ENCODE data around the gene NUDT22.

The NUDT22 gene

GRCh38 chr11:64261556-64262080 is 35.5 kb downstream of the NUDT22 start:
- H3K4me3 ChIP-seq (replicated peaks in 1 of 2; ENCODE audit: low read depth in 2 of 2, low read length in 2 of 2) = no peak overlapping the region
- no peak for DNase-seq (ENCODE audit: low read depth in 2 of 2)
- TF ChIP-seq, protein P1, sequence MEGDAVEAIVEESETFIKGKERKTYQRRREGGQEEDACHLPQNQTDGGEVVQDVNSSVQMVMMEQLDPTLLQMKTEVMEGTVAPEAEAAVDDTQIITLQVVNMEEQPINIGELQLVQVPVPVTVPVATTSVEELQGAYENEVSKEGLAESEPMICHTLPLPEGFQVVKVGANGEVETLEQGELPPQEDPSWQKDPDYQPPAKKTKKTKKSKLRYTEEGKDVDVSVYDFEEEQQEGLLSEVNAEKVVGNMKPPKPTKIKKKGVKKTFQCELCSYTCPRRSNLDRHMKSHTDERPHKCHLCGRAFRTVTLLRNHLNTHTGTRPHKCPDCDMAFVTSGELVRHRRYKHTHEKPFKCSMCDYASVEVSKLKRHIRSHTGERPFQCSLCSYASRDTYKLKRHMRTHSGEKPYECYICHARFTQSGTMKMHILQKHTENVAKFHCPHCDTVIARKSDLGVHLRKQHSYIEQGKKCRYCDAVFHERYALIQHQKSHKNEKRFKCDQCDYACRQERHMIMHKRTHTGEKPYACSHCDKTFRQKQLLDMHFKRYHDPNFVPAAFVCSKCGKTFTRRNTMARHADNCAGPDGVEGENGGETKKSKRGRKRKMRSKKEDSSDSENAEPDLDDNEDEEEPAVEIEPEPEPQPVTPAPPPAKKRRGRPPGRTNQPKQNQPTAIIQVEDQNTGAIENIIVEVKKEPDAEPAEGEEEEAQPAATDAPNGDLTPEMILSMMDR (IDR thresholded peaks at IDR 0.05; ENCODE audit: low read depth, low read length) = no peak

DNA sequence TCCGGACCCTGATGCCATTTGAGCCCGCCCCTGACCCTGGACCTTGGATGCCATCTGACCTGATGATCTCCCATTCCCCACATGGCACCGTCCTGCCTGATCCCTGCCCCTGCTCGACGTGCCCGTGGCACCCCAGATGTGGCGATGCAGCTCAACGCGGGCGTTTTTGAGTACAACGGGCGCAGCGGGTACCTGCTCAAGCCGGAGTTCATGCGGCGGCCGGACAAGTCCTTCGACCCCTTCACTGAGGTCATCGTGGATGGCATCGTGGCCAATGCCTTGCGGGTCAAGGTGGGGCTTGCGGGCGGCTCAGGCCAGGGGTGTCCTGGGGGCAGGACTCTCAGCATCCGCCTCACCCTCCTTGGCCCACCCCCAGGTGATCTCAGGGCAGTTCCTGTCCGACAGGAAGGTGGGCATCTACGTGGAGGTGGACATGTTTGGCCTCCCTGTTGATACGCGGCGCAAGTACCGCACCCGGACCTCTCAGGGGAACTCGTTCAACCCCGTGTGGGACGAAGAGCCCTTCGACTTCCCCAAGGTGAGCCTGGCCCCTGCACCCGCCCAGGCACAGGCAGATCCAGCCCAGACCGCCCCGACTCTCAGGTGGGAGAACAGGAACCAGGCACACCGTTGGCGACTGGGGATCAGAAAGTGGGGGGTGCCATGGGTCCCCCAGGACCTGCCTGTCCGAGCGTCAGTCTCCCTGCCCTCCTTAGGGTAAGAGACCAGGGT is 36.4 kb downstream of the NUDT22 start:
- no peak for DNase-seq (ENCODE audit: low read depth in 2 of 2)
- TF ChIP-seq, protein P1 (IDR thresholded peaks at IDR 0.05; ENCODE audit: low read depth, low read length) = no peak
- H3K4me3 ChIP-seq (replicated peaks in 1 of 2; ENCODE audit: low read depth in 2 of 2, low read length in 2 of 2) = no peak overlapping the region

- DNase-seq (ENCODE audit: low read depth in 2 of 2) = peak; percentile 61 to 69
- TF ChIP-seq, protein P1 (IDR thresholded peaks at IDR 0.05; ENCODE audit: low read depth, low read length) = no peak
- no peak overlapping the region for H3K4me3 ChIP-seq (replicated peaks in 1 of 2; ENCODE audit: low read depth in 2 of 2, low read length in 2 of 2)
Measured at GRCh38 chr11:64263021-64263946, 37.2 kb downstream of the NUDT22 start.

DNA sequence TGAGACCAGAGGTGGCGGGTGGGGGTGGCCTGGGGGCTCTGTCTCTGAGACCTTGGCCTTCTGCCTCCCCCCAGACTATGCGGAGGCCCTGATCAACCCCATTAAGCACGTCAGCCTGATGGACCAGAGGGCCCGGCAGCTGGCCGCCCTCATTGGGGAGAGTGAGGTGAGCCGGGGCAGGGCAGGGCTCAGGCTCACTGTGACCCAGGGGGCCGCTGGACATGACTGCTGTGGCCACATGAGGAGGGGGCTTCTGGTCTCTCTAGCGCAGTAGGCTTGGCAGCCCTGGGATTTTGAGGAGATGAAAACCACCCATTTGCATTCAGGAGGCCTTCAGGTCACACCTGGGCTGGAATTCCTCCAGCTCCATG is 37.9 kb downstream of the NUDT22 start:
- DNase-seq (ENCODE audit: low read depth in 2 of 2) = no peak
- no peak overlapping the region for H3K4me3 ChIP-seq (replicated peaks in 1 of 2; ENCODE audit: low read depth in 2 of 2, low read length in 2 of 2)
- TF ChIP-seq, protein P1 (IDR thresholded peaks at IDR 0.05; ENCODE audit: low read depth, low read length) = no peak

GRCh38 chr11:64264371-64264852 is 38.3 kb downstream of the NUDT22 start:
- no peak overlapping the region for H3K4me3 ChIP-seq (replicated peaks in 1 of 2; ENCODE audit: low read depth in 2 of 2, low read length in 2 of 2)
- DNase-seq (ENCODE audit: low read depth in 2 of 2) = no peak
- TF ChIP-seq, protein P1 (IDR thresholded peaks at IDR 0.05; ENCODE audit: low read depth, low read length) = no peak

- TF ChIP-seq, protein P1 (IDR thresholded peaks at IDR 0.05; ENCODE audit: low read depth, low read length) = no peak
- no peak overlapping the region for H3K4me3 ChIP-seq (replicated peaks in 1 of 2; ENCODE audit: low read depth in 2 of 2, low read length in 2 of 2)
- DNase-seq (ENCODE audit: low read depth in 2 of 2) = no peak
Measured at GRCh38 chr11:64265176-64266160, 39.4 kb downstream of the NUDT22 start.
